ENCODE results near the gene AIFM1.

AIFM1 gene

DNA sequence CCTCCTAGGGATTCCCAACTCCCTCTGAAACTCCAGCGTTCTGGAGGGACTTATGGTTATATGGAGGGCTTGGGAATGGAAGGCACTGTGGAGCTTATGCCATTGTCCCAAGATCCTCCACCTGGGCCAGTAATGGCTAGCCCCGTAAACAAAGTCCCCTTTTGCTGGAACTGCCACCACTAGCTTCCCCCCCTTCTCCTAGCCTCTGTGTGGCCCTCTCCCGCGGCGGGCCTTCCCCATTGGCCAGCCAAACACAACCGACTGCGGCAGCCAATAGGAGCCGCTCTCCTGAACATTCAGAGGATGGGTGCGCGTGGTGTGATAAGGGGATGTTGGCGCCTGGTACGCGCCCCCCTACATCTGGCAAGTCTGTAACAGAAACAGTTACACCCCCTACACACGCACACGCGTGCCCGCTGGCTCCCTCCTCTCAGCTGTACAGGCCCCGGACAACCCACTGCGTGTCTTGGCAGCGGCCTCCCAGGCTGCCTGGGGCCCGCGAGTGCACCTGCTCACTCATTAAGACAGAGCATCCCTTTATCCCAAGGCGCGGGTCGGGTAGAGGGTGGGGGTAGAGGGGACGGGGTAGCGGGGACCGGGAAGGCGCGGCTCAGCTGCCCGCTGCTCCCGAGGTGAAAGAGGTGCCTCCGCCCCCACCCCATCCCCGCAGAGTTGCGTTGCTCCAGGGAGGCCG, 5.3 kb upstream of the AIFM1 start:
- peak; percentile 38 for DNase-seq (ENCODE audit: low read depth, low spot score)

DNA sequence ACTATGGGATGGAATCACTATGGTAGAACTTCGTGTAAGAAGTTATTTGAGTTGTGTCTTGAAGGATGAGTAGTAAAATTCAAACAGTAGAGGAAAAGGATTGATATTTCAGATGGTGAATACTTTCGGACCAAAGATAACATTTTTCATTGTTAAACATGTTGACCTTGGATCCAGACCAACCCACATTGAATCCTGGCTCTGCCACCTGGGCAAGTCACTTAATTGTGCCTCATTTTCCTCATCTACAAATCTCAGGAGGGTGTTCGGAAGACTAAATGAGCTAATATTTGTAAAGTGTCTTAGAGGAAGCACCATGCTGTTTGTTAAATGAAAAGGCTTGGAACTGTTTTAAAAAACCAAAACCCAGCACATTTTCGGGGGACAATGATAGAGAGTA, 1.4 kb upstream of the AIFM1 start:
- no peak for DNase-seq (ENCODE audit: low read depth, low spot score)

DNA sequence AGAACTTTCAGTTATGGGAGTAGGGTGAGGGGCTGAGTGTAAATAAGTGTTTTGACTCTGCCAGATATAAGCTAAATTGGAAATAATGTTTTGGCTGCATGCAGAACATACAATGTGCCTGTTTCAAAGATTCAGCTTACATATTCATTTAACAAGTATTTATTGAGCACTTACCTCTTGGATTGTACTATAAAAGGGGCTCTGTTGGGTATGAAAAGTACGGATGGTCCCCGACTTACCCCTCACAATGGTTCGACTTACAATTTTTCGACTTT, 799 bp upstream of the AIFM1 start:
- DNase-seq (ENCODE audit: low read depth, low spot score), result no peak

DNA sequence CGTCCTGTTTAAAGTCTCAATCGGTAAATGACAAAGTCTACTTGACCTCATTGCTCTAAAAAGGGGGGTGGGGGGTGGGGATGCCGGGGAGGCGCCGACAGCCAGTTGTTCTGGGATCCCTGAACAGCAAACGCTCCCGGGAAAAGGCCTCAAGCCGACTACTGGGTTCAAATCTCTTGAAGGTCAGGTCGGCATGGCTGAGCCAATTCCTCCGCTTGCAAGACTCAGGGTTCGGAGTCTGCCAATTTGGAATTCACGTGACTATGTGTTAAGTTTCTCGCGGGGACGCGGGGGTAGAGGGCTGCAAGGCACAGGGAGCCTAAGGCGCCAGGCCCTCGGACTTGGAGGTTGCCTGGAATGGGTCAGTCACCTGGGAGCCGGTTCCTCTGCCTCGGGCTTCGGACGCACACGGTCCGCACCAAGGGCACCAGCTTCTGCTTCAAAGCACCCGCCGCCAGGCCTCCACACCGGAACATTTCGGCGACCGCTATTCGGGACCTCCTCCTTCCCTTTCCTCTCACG, 399 bp downstream of the AIFM1 start:
- DNase-seq (ENCODE audit: low read depth, low spot score), result no peak

DNA sequence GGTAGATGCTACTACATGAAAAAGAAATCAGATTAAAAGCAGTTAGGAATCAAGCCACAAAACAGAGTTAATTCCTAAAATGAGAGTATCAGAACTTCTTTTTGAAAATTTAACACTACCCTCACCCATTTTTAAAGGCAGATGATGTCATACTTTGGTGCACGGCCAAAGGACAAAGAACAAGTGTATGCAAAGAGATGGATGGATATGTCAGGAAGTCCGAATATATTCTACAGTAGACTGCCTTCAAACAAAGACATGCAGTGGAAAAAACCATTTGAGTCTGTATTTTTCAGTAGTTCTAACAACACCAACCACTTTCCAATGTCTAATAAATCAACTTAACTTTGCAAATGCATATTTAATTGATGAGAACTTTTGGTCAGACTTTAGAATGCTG, 2.2 kb downstream of the AIFM1 start:
- no peak for DNase-seq (ENCODE audit: low read depth, low spot score)

DNA sequence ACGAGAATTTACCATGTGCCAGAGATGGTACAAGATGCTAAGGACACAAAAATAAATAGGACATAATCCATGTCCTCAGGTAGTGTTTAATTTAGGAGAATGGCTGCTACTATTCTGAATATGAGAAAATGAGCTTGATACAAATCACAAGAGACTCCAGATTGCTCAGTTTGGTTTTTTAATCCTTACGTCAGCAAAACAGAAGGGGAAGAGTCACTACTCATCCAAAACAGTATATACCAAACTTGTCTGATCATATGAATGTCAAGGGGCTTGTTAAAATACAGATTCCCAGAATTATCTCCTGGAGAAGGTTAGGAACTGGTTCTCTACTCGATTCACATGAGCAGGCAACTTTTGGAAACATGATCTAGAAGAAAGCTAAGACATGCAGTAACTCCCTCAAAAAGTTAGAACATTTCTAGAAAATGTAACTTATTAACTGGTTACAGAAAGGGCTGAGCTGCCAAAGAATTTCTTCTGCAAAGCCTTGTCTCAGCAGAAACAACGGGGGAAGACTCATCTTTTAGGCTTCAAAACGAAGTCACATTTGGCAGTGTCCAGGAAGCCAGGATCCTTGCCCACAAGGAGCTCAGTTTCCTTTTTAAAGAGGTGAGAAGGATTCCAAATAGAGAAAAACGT, 3.4 kb downstream of the AIFM1 start:
- DNase-seq (ENCODE audit: low read depth, low spot score), result no peak

DNA sequence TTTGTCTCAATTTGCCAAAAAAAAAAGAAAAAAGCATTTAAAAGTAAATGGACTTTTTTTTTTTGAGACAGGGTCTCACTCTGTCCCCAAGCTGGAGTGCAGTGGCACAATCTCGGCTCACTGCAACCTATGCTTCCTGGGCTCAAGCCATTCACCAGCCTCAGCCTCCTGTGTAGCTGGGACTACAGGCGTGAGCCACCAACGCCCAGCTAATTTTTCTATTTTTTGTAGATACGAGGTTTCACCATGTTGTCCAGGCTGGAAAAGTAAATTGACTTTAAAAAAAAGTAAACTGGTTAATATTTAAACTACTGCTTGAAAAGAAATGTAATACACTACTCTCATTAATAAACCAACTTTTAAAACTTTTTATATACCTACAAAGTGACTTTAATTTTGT, 5.9 kb downstream of the AIFM1 start:
- DNase-seq (ENCODE audit: low read depth, low spot score), result no peak

DNA sequence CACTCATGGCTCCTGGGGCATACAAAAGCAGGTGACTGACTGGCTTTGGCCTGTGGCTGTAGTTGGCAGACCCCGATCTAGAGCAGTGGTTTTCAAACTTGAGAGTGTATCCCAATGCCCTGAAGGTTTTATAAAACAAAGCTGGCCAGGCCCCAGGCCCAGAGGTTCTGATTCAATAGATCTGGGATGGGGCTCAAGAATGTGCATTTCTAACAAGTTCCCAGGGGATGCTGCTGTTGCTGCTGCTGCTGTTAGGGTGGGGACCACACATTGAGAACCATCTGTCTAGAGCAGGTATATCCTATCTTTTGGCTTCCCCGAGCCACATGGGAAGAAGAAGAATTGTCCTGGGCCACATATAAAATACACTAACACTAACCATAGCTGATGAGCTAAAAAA, 7.3 kb downstream of the AIFM1 start:
- DNase-seq (ENCODE audit: low read depth, low spot score), result peak; percentile 10

DNA sequence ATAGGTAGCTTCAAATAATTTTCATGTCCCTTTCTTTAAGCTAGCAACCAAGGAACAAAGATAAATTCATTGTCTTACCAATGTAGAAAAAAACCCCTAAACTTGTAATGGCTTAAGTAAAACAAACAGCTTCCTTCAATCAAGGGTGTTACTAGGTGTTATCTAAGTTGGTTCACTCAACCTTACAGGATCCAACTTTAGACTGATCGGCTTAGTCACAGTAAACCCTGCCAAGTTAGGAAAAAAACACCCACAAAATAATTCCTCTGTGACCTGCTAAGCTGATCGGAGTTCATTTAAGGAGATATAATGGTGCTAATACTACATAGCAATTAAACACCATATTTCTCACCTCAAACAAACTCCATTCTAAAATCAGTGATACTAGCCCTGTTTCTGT, 10.1 kb downstream of the AIFM1 start:
- peak; percentile 40 for DNase-seq (ENCODE audit: low read depth, low spot score)

DNA sequence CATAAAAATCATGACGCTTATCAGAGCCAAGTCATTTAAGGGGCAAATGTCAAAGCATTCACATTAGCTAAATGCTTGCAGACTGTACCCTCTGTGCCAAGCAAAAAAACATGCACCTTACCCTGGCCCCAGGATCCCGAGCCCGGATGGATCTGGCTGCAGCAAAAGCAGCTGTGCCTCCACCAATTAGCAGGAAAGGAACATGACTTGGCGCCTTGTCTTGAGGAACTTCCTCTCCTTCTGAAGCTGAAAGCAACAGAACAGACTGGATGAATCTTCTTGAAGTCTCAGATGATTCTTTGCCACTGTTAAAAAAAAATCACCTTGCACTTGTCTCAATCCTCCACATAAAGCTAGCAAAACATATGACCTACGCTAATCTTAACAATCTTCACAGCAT, 18.0 kb downstream of the AIFM1 start:
- no peak for DNase-seq (ENCODE audit: low read depth, low spot score)

DNA sequence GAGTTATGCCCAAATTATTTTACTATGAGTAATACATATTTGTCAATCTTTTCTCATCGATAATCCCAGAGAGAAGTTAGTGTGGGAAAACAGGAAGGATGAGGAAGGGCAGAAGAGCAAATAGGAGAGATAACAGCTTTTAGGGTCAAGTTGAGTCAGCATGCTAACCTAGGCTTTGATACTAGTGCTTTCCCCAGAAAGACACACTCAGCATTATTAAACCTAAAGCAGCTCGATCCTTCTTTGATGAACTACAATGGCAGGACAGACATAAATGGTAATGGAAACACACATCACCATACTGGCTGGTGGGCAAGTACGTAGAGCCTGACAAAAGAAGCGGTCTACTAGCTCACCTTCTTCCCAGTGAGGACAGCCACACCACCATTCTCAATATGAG, 20.5 kb downstream of the AIFM1 start:
- no peak for DNase-seq (ENCODE audit: low read depth, low spot score)

DNA sequence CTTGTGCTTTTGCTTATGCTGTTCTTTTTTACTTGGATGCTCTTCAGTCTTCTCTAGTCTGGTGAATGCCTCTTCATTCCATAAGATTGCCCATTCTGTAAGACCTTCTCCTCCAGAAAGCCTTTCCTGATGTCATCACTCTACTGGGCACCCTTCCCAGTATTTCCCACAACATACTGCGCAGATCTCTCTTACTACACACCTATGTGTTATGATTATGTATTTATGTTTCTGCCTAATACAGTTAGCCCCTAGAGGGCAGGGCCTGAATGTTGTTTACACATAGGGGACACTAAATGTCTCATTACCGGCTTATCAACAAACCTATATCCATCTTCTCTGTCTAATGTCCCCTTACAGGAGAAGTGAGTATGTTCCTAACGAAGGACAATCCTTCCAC, 21.1 kb downstream of the AIFM1 start:
- DNase-seq (ENCODE audit: low read depth, low spot score), result no peak

DNA sequence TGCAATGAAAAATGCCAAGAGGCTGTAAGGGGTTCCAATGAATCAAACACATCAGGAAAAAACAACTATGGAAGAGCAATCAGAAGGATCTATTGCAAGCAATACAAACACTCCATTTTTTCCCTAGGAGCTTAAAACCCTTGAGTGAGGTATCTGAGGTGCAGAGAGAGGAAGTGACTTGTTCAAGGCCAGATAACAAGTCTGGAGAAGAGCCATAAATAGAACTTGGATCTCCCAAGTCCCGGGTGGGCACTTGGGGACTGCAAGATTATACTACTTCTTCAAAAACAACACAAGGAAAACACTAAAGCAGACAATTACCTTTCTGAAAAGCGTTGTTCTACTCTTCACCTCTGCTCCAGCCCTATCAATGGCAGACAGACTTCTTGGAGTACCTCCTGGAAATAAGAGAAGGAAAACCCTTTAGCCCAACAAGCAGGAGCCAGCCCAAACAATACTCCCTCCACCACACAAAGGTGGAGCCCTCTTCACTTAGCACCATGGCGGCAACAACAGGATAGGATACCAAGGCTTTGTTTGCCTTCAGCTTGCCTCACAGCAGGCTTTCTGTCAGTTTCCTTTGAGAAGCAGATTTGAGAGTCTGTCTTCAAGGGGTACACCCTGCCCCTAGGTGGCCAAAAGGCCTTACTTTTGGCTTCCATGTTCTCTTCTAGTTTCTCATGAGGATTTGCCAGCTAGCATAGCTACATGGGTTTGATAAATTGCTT, 26.0 kb downstream of the AIFM1 start:
- DNase-seq (ENCODE audit: low read depth, low spot score), result no peak

DNA sequence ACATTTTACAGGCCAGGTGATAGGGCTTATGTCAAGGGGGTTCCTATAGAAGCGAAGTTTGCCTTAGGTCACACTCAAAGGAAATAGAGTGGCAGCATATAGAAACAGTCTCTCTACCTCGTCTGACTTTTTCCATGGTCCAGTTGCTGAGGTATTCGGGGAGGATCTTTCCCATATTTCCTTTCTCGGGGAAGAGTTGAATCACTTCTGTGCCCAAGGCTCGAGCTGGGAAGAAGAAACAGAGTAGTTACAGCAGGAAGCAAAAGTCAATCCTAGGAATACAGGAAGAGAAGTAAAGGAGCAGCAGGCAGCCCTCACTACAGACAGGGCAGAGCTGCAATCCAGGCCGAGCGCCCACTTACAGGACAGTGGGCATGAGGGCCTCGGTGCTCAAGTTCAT, 28.7 kb downstream of the AIFM1 start:
- no peak for DNase-seq (ENCODE audit: low read depth, low spot score)

DNA sequence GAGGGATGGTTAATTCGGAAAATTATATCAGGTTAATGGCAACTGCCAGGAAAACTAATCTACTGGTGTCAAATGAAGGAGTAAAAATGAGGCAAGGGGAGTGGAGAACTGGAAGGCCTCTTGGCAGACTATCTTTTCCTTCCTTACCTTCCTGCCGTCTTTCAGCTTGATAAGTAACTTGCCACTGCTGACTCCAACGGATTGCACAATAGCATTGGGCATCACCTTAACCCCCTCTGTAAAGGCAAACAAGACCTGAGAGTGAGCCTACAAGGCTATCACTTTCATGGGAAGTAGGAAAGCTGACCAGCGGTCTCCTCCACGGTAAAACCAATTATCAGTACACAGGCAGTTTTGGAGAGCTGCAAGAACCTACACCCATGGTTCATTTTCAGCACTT, 29.1 kb downstream of the AIFM1 start:
- DNase-seq (ENCODE audit: low read depth, low spot score), result no peak

DNA sequence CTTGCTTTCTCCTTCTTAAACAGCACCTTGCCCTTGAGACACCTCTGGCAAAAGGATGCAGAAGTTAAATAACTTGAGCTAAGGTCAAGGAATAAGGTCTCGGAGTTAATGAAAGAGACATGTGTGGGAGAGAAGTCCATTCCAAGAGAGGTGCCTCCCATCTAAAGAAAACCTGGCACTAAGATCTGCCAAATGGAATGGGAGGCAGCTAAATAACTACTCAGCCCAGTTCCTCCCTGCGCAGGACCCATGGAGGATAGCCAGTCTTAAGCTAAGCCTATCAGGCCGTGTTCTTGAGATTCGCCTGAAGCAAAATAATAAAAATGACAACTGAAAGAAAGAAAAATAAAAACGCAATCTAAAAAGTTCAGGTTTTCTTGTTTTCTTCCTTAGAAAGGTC, 34.7 kb downstream of the AIFM1 start:
- no peak for DNase-seq (ENCODE audit: low read depth, low spot score)

DNA sequence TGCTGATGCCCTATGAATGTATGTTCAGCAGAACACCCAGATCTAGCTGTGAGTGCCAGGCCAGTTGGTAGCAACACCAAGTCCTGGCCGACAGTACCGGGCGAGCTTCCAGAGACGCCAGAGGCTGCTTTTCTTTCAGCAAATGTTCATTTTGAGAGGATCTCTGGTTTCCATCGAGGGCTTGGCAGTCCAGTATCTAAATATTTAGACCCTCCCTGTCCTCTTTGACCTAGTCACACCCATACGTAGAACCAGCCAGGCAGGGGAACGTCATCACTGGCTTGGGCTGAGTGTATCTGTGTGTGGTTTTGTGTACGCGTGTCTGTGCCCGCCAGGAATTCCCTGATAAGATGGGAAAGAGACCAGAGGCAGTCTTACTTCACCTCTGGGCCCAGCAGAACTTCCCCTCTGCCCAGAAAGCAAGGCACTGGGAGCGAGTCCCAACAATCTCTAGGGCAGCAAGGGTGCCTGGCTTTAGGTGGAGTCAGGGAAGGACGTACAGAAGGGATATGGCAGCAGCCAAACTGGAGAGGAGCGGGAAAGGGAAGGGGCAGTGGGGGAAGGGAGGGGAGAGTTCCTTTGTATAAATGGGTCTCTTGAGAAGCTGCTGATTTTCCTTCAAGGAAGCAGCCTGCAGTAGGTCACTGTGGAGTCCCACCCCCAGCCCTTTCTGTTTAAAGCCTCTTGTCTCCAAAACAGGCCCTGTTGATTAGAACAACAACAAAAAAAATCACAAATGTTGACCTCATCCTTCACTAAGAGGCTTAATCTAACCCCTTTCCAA, 40.4 kb downstream of the AIFM1 start:
- DNase-seq (ENCODE audit: low read depth, low spot score), result no peak

DNA sequence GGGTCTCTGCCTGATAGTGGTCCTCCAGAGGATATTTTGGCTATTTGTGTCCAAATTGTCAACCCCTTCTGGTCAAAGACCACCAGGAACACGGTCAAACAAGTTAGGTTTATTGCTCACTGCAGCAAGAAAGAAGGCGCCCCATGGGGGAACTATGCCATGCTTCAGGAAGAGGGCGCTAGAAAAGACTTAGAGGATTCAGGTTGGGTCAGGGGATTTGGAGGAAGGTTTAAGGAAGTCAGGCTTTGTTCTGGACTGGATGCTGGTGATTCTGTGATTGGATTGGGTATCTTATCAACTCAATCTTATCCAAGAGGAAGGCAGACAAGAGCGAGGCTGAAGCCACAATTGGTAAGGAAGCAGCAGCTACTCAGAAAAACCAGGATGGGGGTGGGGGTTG, 41.1 kb downstream of the AIFM1 start:
- no peak for DNase-seq (ENCODE audit: low read depth, low spot score)

DNA sequence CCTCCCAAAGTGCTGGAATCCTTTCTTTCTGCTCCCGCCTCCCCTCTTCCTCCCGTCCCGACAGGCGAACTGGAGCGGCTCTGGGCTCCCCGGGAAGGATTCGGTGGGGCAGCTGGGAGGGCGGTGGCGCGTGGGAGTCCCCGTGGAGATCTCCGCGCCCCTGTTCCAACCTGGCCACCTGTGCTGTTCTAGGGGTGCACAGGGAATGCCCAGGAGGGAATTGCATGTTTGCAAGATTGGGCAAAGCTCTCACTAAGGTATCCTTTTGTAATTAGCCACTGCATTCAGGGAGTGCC, 44.2 kb downstream of the AIFM1 start:
- DNase-seq (ENCODE audit: low read depth, low spot score), result no peak

DNA sequence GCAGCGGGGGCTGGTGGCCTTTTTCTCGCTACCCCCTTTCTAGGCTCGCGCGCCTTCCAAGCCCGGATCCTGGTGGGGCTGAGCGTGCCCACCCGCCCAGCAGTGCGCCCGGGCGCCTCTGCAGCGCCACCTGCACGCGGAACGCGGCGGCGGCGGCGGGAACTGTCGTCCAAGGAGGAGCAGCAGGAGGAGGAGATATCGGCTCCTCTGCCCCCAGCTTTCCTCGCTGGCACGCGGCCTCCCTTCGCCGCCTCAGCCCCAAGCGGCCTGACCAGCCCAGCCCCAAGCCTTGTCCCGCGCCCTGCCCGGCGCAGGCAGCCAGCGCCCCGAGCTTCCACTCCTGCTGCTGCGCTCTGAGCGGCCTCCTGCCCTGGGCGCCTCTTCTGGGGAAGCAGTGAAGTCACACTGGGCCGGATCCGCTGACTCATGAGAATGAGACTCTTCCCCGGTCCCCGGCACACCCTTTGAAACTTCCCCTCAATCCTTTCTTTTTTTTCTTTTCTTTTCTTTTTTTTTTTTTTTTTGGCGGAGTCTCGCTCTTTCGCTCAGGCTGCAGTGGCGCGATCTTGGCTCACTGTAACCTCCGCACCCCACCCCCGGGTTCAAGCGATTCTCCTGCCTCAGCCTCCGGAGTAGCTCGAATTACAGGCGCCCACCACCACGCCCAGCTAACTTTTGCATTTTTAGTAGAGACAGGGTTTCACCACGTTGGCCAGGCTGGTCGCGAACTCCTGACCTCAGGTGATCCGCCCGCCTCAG, 44.7 kb downstream of the AIFM1 start:
- peak; percentile 80 for DNase-seq (ENCODE audit: low read depth, low spot score)

DNA sequence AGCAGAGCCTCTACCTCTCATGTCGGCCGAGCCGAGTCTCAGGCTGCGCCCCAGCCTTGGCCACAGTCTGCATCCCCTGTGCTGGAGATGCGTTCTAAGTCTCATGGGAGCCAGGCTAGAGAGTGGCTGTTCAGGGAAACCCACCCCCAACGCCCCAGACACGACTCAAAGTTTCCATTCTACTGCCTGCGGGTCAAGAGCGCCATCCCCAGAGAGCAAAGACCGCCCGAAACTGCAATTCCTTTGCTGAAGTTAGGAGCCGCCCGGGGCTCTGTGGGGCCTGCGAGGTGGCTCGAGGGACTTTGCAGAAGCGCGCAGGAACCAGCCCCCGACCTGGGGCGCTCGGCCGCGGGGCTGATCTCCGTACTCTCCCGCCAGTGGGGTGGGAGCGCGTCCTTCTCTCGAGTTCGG, 45.3 kb downstream of the AIFM1 start:
- DNase-seq (ENCODE audit: low read depth, low spot score), result no peak

Measured in astrocyte of the hippocampus (primary cell).